ENCODE results near the gene ENTHD1. TPM values are rescaled to one million over a fixed set of nuclear protein-coding genes. Genes with fewer than 3 reads are reported as not detected.

The ENTHD1 gene
- total and polyA plus RNA-seq, 2 of the 4 experiments (the other 2 are of a cell fraction), result not detected

DNA sequence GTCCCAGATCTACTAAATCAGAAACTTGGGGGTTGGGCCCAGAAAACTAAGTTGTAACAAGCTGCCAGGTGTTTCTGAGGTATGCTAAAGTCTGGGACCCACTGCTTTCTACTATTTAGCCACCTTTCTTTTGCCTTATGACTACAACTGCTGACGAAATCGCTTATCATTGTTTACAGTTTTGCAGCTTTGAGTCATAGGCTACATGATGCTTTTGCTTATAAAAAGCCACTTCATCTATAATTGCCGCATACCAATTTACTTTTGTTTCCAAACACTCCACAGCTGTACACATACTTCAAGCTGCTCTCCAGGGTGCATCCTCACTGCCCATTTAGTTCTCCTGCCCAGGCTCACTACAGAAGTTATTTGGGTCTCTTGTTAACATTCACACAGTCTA is 144.7 kb downstream of the ENTHD1 start:
- Histone ChIP-seq H3K79me1 (ENCODE audit: low read depth in 1 of 2, low read length in 2 of 2) (no peaks in the 10 kb centered on the region), H2AK9ac (replicated peaks; ENCODE audit: low read depth, low read length, poor library complexity) (no peak overlapping the region), H4K20me1 (ENCODE audit: insufficient read depth, low read length) (no peaks in the 10 kb centered on the region), H2AK5ac (ENCODE audit: low read depth, low read length) (no peak overlapping the region), H3K4me3 (ENCODE audit: insufficient read depth, low read depth, low read length) (no peak overlapping the region), H4K91ac (ENCODE audit: insufficient read depth, low read depth, low read length) (0 out of 2 replicates have a peak overlapping the region, but pooled peaks have one; percentile 13), H3K14ac (replicated peaks; ENCODE audit: low read depth, low read length) (0 out of 2 replicates have a peak overlapping the region, but pooled peaks have one; percentile 7), H2BK15ac (ENCODE audit: low read depth, low read length) (peak overlapping the region; percentile 13; the same call in 1 of the 3 replicates), H3K27ac (ENCODE audit: insufficient read depth, low read length) (peak overlapping the region; percentile 63; the same call in 1 of the 2 replicates), H3K9me3 (ENCODE audit: control insufficient read depth, insufficient read depth, low read length) (no peaks in the 10 kb centered on the region), H3K36me3 (ENCODE audit: control insufficient read depth, insufficient read depth, low read length) (no peaks in the 10 kb centered on the region), H2BK5ac (ENCODE audit: low read depth, low read length, poor library complexity, severe bottlenecking) (peak overlapping the region; percentile 40), H4K5ac (ENCODE audit: low read depth, low read length) (no peak overlapping the region; the same call in 1 of the 2 replicates), H3K56ac (ENCODE audit: extremely low read depth, insufficient read depth, low read length) (peak overlapping the region; percentile 2; the same call in 1 of the 2 replicates), H3K9me1 (ENCODE audit: insufficient read depth, low read length) (peaks cover 3% of the 10 kb centered on the region; the same call in 1 of the 2 replicates), H3K27me3 (ENCODE audit: control insufficient read depth, insufficient read depth, low read length) (peaks cover 22% of the 10 kb centered on the region), H3K4me2 (ENCODE audit: low read depth, low read length) (peak overlapping the region; percentile 51; the same call in 1 of the 2 replicates), H3K9ac (ENCODE audit: low read depth, low read length) (no peak overlapping the region), H2AFZ (replicated peaks; ENCODE audit: low read length, poor library complexity) (no peak overlapping the region), H2BK20ac (ENCODE audit: low read depth, low read length) (peak overlapping the region; percentile 84; the same call in 1 of the 2 replicates), H3K4me1 (ENCODE audit: control insufficient read depth, insufficient read depth, low read length) (peaks cover 5% of the 10 kb centered on the region), H3K4ac (ENCODE audit: low read depth, low read length) (peak overlapping the region; percentile 46), H3K23ac (ENCODE audit: low read depth, low read length) (no peak overlapping the region), H2BK120ac (ENCODE audit: low read depth, low read length) (peak overlapping the region; percentile 81), H4K8ac (ENCODE audit: low read depth in 2 of 2, low read length in 2 of 2) (peak overlapping the region in 1 of 2 experiments; percentile 20; a peak in 1 of 4 replicates), H3K18ac (ENCODE audit: low read depth, low read length) (peak overlapping the region; percentile 53; the same call in 1 of the 2 replicates)
- WGBS, 2 experiments (ENCODE audit: extremely low coverage in 2 of 2, insufficient read length in 1 of 2), result 0% methylated on average over 3 of the region's 3 CpGs; no CpG with 5 or more reads in 1 of the 2 experiments
- DNase-seq (peak; percentile 97), ATAC-seq (ENCODE audit: low read depth) (peak; percentile 97)
- ChIA-PET POLR2A (ENCODE audit: unreplicated experiment) (no interaction called here), CTCF (interaction anchor here (1.4 kb wide), 1 partner anchor 276 kb away, joined by 5 read pairs; no protein-coding TSS in a partner anchor)
- in situ Hi-C loops (cut with MboI; ENCODE audit: low sequenced_read_pairs), result no loop called here
- BruUV-seq (replicated peaks), result no TSS peak
- dilution Hi-C loops (cut with HindIII; ENCODE audit: low sequenced_read_pairs, unreplicated experiment), result no loop called here
- intact Hi-C loops (cut with micrococcal nuclease), result no loop called here
- TF ChIP-seq RCOR1 (IDR thresholded peaks at IDR 0.05; ENCODE audit: insufficient replicate concordance, low read length) (peak; percentile 89), SMC3 (IDR thresholded peaks at IDR 0.05; ENCODE audit: low read depth, low read length) (no peak), RFX5 (IDR thresholded peaks at IDR 0.05; ENCODE audit: low read depth, low read length) (no peak), MAZ (IDR thresholded peaks at IDR 0.05; ENCODE audit: borderline replicate concordance, low read depth, low read length) (0 out of 2 replicates have a peak, but pooled peaks have one; percentile 21), CEBPB (IDR thresholded peaks at IDR 0.05; ENCODE audit: low read depth, low read length) (peak; percentile 85), FOS (IDR thresholded peaks at IDR 0.05; ENCODE audit: low read depth, low read length) (peak; percentile 97), MAFK (IDR thresholded peaks at IDR 0.05; ENCODE audit: low read depth, low read length) (peak; percentile 39; the same call in 1 of the 2 replicates), POLR2A (IDR thresholded peaks at IDR 0.05; ENCODE audit: low read depth, low read length) (no peak), NFE2L2 (IDR thresholded peaks at IDR 0.05; ENCODE audit: low read depth, low read length) (peak; percentile 23; the same call in 1 of the 2 replicates), CHD1 (IDR thresholded peaks at IDR 0.05; ENCODE audit: low read depth, low read length) (no peak), BHLHE40 (IDR thresholded peaks at IDR 0.05; ENCODE audit: low read depth, low read length) (0 out of 2 replicates have a peak, but pooled peaks have one; percentile 9), MXI1 (IDR thresholded peaks at IDR 0.05; ENCODE audit: borderline replicate concordance, low read depth, low read length) (no peak)
- TF ChIP-seq, protein P1, sequence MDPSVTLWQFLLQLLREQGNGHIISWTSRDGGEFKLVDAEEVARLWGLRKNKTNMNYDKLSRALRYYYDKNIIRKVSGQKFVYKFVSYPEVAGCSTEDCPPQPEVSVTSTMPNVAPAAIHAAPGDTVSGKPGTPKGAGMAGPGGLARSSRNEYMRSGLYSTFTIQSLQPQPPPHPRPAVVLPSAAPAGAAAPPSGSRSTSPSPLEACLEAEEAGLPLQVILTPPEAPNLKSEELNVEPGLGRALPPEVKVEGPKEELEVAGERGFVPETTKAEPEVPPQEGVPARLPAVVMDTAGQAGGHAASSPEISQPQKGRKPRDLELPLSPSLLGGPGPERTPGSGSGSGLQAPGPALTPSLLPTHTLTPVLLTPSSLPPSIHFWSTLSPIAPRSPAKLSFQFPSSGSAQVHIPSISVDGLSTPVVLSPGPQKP (IDR thresholded peaks at IDR 0.05; ENCODE audit: borderline replicate concordance, low read depth, low read length), result no peak
- TF ChIP-seq, protein P2, sequence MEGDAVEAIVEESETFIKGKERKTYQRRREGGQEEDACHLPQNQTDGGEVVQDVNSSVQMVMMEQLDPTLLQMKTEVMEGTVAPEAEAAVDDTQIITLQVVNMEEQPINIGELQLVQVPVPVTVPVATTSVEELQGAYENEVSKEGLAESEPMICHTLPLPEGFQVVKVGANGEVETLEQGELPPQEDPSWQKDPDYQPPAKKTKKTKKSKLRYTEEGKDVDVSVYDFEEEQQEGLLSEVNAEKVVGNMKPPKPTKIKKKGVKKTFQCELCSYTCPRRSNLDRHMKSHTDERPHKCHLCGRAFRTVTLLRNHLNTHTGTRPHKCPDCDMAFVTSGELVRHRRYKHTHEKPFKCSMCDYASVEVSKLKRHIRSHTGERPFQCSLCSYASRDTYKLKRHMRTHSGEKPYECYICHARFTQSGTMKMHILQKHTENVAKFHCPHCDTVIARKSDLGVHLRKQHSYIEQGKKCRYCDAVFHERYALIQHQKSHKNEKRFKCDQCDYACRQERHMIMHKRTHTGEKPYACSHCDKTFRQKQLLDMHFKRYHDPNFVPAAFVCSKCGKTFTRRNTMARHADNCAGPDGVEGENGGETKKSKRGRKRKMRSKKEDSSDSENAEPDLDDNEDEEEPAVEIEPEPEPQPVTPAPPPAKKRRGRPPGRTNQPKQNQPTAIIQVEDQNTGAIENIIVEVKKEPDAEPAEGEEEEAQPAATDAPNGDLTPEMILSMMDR (conservative IDR thresholded peaks at IDR 0.05; ENCODE audit: low read depth, low read length), result no peak
- TF ChIP-seq, protein P3, sequence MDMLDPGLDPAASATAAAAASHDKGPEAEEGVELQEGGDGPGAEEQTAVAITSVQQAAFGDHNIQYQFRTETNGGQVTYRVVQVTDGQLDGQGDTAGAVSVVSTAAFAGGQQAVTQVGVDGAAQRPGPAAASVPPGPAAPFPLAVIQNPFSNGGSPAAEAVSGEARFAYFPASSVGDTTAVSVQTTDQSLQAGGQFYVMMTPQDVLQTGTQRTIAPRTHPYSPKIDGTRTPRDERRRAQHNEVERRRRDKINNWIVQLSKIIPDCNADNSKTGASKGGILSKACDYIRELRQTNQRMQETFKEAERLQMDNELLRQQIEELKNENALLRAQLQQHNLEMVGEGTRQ (IDR thresholded peaks at IDR 0.05; ENCODE audit: low read depth, low read length), result no peak
